GM12878 (cell line): ENCODE results near the gene CSF1R. TPM values are rescaled to one million over a fixed set of nuclear protein-coding genes. Genes with fewer than 3 reads are reported as not detected.

ENCODE experiments used
- ATAC-seq: fragments of 200-7000 bp; cut with Tn5 transposase; 3 replicates; pipeline ENCODE4 v1.9.1; 2020; ENCODE audit warnings: mild to moderate bottlenecking, moderate library complexity
- BruUV-seq: library from RNA; stranded (reverse); fragments of 400-500 nt; replicated peaks from 2 replicates; lab custom pipeline; 2021; lab: Mats Ljungman, UMichigan
- CTCF ChIA-PET: fragments of 300-600 bp; sonication (Branson Sonifier 250); formaldehyde crosslinking; extraction: SDS; loops from one replicate; lab custom pipeline; 2021; ENCODE audit warnings: inconsistent platforms; lab: Yijun Ruan, JAX
- POLR2A ChIA-PET: fragments of 350-600 bp; formaldehyde crosslinking; extraction: SDS; loops from one replicate; lab custom pipeline; 2021; ENCODE audit warnings: inconsistent platforms; lab: Charles Lee
- RAD21 ChIA-PET: fragments of 300-600 bp; sonication (Branson Sonifier 250); formaldehyde crosslinking; loops from one replicate; lab custom pipeline; 2023; ENCODE audit warnings: antibody characterized with exemption; ENCODE audit not compliant: unreplicated experiment; lab: Charles Lee
- SMC1A ChIA-PET: fragments of 300-600 bp; sonication (Branson Sonifier 250); formaldehyde crosslinking; loops from one replicate; lab custom pipeline; 2023; ENCODE audit not compliant: unreplicated experiment, uncharacterized antibody; lab: Charles Lee
- DNase-seq: peaks from one replicate; pipeline ENCODE4 v3.0.0-alpha.2; 2011; ENCODE audit warnings: low read depth, low spot score
- FAIRE-seq: peaks from 3 replicates; lab custom pipeline; 2011; peaks lifted over from hg19 to GRCh38; lab: Jason Lieb, UNC
- H2AFZ ChIP-seq: 2 replicates; pipeline ENCODE4 v1.6.0; 2011; ENCODE audit warnings: low read depth, low read length, control low read depth; ENCODE audit not compliant: control insufficient read depth
- H3K27ac ChIP-seq: 2 replicates; pipeline ENCODE4 v1.5.1; 2011; ENCODE audit warnings: control low read depth; ENCODE audit not compliant: control insufficient read depth, insufficient read depth
- H3K27me3 ChIP-seq, 2 experiments: replicated peaks in 1 of 2; 2 replicates each; pipeline versions ENCODE4 v1.6.0 to v1.6.1; 2011; ENCODE audit warnings: low read length in 1 of 2; ENCODE audit not compliant: control insufficient read depth in 2 of 2, insufficient read depth in 2 of 2
- H3K36me3 ChIP-seq, 2 experiments: 2 replicates each; pipeline ENCODE4 v1.5.1; 2011; ENCODE audit warnings: low read length in 1 of 2; ENCODE audit not compliant: control insufficient read depth in 2 of 2, insufficient read depth in 2 of 2
- H3K4me1 ChIP-seq: 2 replicates; pipeline ENCODE4 v1.6.1; 2011; ENCODE audit warnings: mild to moderate bottlenecking, low read length, moderate library complexity, mixed read lengths; ENCODE audit not compliant: control insufficient read depth, insufficient read depth
- H3K4me2 ChIP-seq: 2 replicates; pipeline ENCODE4 v1.6.0; 2011; ENCODE audit warnings: control low read depth; ENCODE audit not compliant: control insufficient read depth, insufficient read depth
- H3K4me3 ChIP-seq: fragments of 200-600 bp; sonication (generic); 2 replicates; pipeline ENCODE4 v1.5.1; 2016
- H3K79me2 ChIP-seq: 2 replicates; pipeline ENCODE4 v1.6.0; 2011; ENCODE audit warnings: low read length; ENCODE audit not compliant: control insufficient read depth, insufficient read depth
- H3K9ac ChIP-seq: 2 replicates; pipeline ENCODE4 v1.8.0; 2011; ENCODE audit warnings: low read length, control low read depth, mixed read lengths; ENCODE audit not compliant: control insufficient read depth, insufficient read depth
- H3K9me3 ChIP-seq: replicated peaks from 3 replicates; pipeline ENCODE4 v1.5.1; 2011; ENCODE audit warnings: mild to moderate bottlenecking, low read length; ENCODE audit not compliant: control insufficient read depth, insufficient read depth
- H4K20me1 ChIP-seq: 2 replicates; pipeline ENCODE4 v1.6.0; 2011; ENCODE audit not compliant: control insufficient read depth, insufficient read depth
- BCLAF1 ChIP-seq: fragments of 450-650 bp; IDR thresholded peaks from 2 replicates; pipeline ENCODE4 v1.6.1; 2017; ENCODE audit warnings: antibody characterized with exemption, mild to moderate bottlenecking, moderate library complexity
- CREB1 ChIP-seq: IDR thresholded peaks from 2 replicates; pipeline ENCODE4 v1.6.1; 2012; ENCODE audit warnings: low read depth, mild to moderate bottlenecking, inconsistent platforms
- E2F4 ChIP-seq: IDR thresholded peaks from 2 replicates; pipeline ENCODE4 v1.6.1; 2012; ENCODE audit warnings: low read depth, low read length, improper control_type of control experiment
- EGR1 ChIP-seq, 2 experiments: IDR thresholded peaks; 1 replicate in 1 of 2; 2 replicates in 1 of 2; pipeline ENCODE4 v1.6.1; 2011 to 2012; ENCODE audit warnings: low read depth in 2 of 2, low read length in 2 of 2, borderline replicate concordance in 1 of 2, mild to moderate bottlenecking in 1 of 2, moderate library complexity in 1 of 2
- FOS ChIP-seq: IDR thresholded peaks from 3 replicates; pipeline ENCODE4 v1.6.1; 2011; ENCODE audit warnings: borderline replicate concordance; ENCODE audit not compliant: insufficient read length; ENCODE audit errors: extremely low read depth
- HSF1 ChIP-seq: fragments of 150-350 bp; IDR thresholded peaks from 2 replicates; pipeline ENCODE4 v1.6.1; 2014; ENCODE audit warnings: mild to moderate bottlenecking, low read depth, low read length
- JUNB ChIP-seq: IDR thresholded peaks from 2 replicates; pipeline ENCODE4 v1.6.1; 2016; ENCODE audit warnings: antibody characterized with exemption, mild to moderate bottlenecking
- RFX5 ChIP-seq: IDR thresholded peaks from 2 replicates; pipeline ENCODE4 v1.6.1; 2011; ENCODE audit warnings: low read depth, low read length, improper control_type of control experiment
- SP1 ChIP-seq: IDR thresholded peaks from one replicate; pipeline ENCODE4 v1.6.1; 2011; ENCODE audit warnings: low read depth, low read length
- ZBTB33 ChIP-seq: fragments of 450-650 bp; IDR thresholded peaks from 2 replicates; pipeline ENCODE4 v1.6.1; 2017; ENCODE audit warnings: mild to moderate bottlenecking
- ZNF207 ChIP-seq: fragments of 450-650 bp; IDR thresholded peaks from 2 replicates; pipeline ENCODE4 v1.6.1; 2014; ENCODE audit warnings: antibody characterized with exemption, mild to moderate bottlenecking, borderline replicate concordance
- ZNF274 ChIP-seq: IDR thresholded peaks from one replicate; pipeline ENCODE4 v1.8.0; 2011; ENCODE audit not compliant: insufficient read length, insufficient read depth
- whole genome bisulfite sequencing: methylation state at CpG from one replicate; pipeline ENCODE4 v1.1.6; 2016; ENCODE audit warnings: low lambda C conversion rate; ENCODE audit not compliant: insufficient replicate concordance, insufficient coverage; ENCODE audit errors: missing lambda C conversion rate; 5-methylcytosine and 5-hydroxymethylcytosine counted together
- in situ Hi-C: fragments of 300-500 bp; cut with MboI; formaldehyde crosslinking; loops from 9 replicates; pipeline ENCODE4 v1.14.3; 2018; ENCODE audit warnings: mixed read lengths
- intact Hi-C: fragments of 100-400 bp; cut with micrococcal nuclease; formaldehyde crosslinking; loops from one replicate; pipeline ENCODE4 v1.14.2; 2022; ENCODE audit not compliant: unreplicated experiment
- polyA plus RNA-seq, 11 experiments: library from polyadenylated mRNA; depleted of rRNA in 4 of 11; unstranded in 6 of 11; stranded (reverse) in 5 of 11; fragments of >200 nt; fragmentation: Nextera tagmentation in 4 of 11; fragmentation: Illumina TruSeq in 1 of 11; extraction: Ambion mirVana in 4 of 11; extraction: Trizol in 1 of 11; gene quantifications; 1 replicate in 1 of 11; 2 replicates in 10 of 11; pipeline versions ENCODE4 v1.2.1 to v1.2.3, GENCODE V29; 2011 to 2016; ENCODE audit warnings: inconsistent platforms in 2 of 11, missing spikeins in 2 of 11, low read depth in 1 of 11
- total RNA-seq, 4 experiments: library from RNA; depleted of rRNA in 3 of 4; stranded (reverse); fragments of >200 nt in 3 of 4; fragmentation: Illumina TruSeq in 1 of 4; extraction: Trizol in 1 of 4; gene quantifications; 2 replicates each; pipeline versions ENCODE4 v1.2.1 to v1.2.3, GENCODE V29; 2013 to 2021

The CSF1R gene
- total and polyA plus RNA-seq, 10 of the 15 experiments (the other 5 are each of a cell fraction or from before 2014, with no cell fraction given) = 0.35 to 3.6 (median 1.2) TPM

GRCh38 chr5:150108711-150109514, 22.6 kb upstream of the CSF1R start:
- ChIA-PET POLR2A (interaction anchor here (0.6 to 1.2 kb wide), 2 partner anchors 13 to 14 kb away, joined by 4 to 5 read pairs; no protein-coding TSS in a partner anchor), SMC1A (interaction anchor here (0.7 to 1.2 kb wide), 2 partner anchors 20 to 25 kb away, joined by 3 read pairs; no protein-coding TSS in a partner anchor)
- Histone ChIP-seq H3K27ac (no peak overlapping the region), H3K4me2 (no peak overlapping the region), H3K79me2 (no peaks in the 10 kb centered on the region), H3K9ac (no peak overlapping the region)
- FAIRE-seq (no peak), DNase-seq (no peak), ATAC-seq (no peak)
- in situ Hi-C loops = no loop called here
- WGBS = 58% methylated on average over 9 of the region's 11 CpGs
- TF ChIP-seq SP1 (no peak), HSF1 (no peak), EGR1 (IDR thresholded peaks at IDR 0.05; ENCODE audit: borderline replicate concordance in 1 of 2, low read depth in 2 of 2, low read length in 2 of 2) (no peak), JUNB (no peak), BCLAF1 (no peak), ZBTB33 (no peak), ZNF274 (no peak), ZNF207 (no peak), FOS (no peak), E2F4 (no peak), RFX5 (no peak), CREB1 (no peak)
- TF ChIP-seq, all 136 proteins: peak for 0
- no TSS peak for BruUV-seq
- no peaks in the 10 kb centered on the region for H3K27me3 ChIP-seq
- H4K20me1 ChIP-seq = no peaks in the 10 kb centered on the region
- H3K4me3 ChIP-seq = no peak overlapping the region
- ChIA-PET CTCF (interaction anchor here (0.6 to 3.9 kb wide), 4 partner anchors 8 to 467 kb away, joined by 3 to 15 read pairs (median 3); no protein-coding TSS in a partner anchor), RAD21 (interaction anchor here (0.6 kb wide), 1 partner anchor 582 kb away, joined by 3 read pairs; no protein-coding TSS in a partner anchor)
- no peak overlapping the region for H2AFZ ChIP-seq
- H3K4me1 ChIP-seq = no peaks in the 10 kb centered on the region
- intact Hi-C loops = loop anchor here (5.0 kb wide), 1 partner anchor 62 kb away; no protein-coding TSS in a partner anchor
- no peaks in the 10 kb centered on the region for H3K36me3 ChIP-seq
- H3K9me3 ChIP-seq = no peaks in the 10 kb centered on the region
